ENCODE data around the gene ELK3.

ELK3 gene

GRCh38 chr12:96233168-96233567 lies 39.0 kb downstream of the ELK3 start (continued):
- TF ChIP-seq TSHZ2 (CRISPR knock-in tag; IDR thresholded peaks at IDR 0.05) (no peak), SNAI2 (CRISPR knock-in tag; IDR thresholded peaks at IDR 0.05) (no peak), ZNF565 (CRISPR knock-in tag; conservative IDR thresholded peaks at IDR 0.05; ENCODE audit: low read depth) (no peak), ZFP30 (CRISPR knock-in tag; IDR thresholded peaks at IDR 0.05) (no peak)

GRCh38 chr12:96233939-96234461 lies 39.8 kb downstream of the ELK3 start:
- ATAC-seq, result peak; percentile 64
- TF ChIP-seq PATZ1 (CRISPR knock-in tag; IDR thresholded peaks at IDR 0.05; ENCODE audit: borderline replicate concordance) (no peak), GLIS3 (CRISPR knock-in tag; IDR thresholded peaks at IDR 0.05) (no peak), CSDC2 (CRISPR knock-in tag; IDR thresholded peaks at IDR 0.05) (no peak), ISL1 (CRISPR knock-in tag; IDR thresholded peaks at IDR 0.05) (no peak)

GRCh38 chr12:96234591-96235483 lies 40.7 kb downstream of the ELK3 start:
- ATAC-seq, result no peak
- no peak for TF ChIP-seq ISL1 (CRISPR knock-in tag; IDR thresholded peaks at IDR 0.05)
- TF ChIP-seq CSRNP3 (CRISPR knock-in tag; IDR thresholded peaks at IDR 0.05), result no peak
- no peak for TF ChIP-seq ESRRG (CRISPR knock-in tag; IDR thresholded peaks at IDR 0.05)
- no peak for TF ChIP-seq ZFP3 (CRISPR knock-in tag; IDR thresholded peaks at IDR 0.05)
- TF ChIP-seq ARNTL (CRISPR knock-in tag; IDR thresholded peaks at IDR 0.05; ENCODE audit: borderline replicate concordance, low read depth), result no peak
- TF ChIP-seq CSDC2 (CRISPR knock-in tag; IDR thresholded peaks at IDR 0.05), result no peak
- no peak for TF ChIP-seq PPARA (CRISPR knock-in tag; IDR thresholded peaks at IDR 0.05; ENCODE audit: borderline replicate concordance)
- no peak for TF ChIP-seq GLIS3 (CRISPR knock-in tag; IDR thresholded peaks at IDR 0.05)
- TF ChIP-seq ZFP30 (CRISPR knock-in tag; IDR thresholded peaks at IDR 0.05), result no peak
- TF ChIP-seq TOX (CRISPR knock-in tag; IDR thresholded peaks at IDR 0.05; ENCODE audit: borderline replicate concordance), result no peak
- no peak for TF ChIP-seq RARB (CRISPR knock-in tag; IDR thresholded peaks at IDR 0.05)
- TF ChIP-seq ZNF565 (CRISPR knock-in tag; conservative IDR thresholded peaks at IDR 0.05; ENCODE audit: low read depth), result no peak
- no peak for TF ChIP-seq BACH2 (CRISPR knock-in tag; IDR thresholded peaks at IDR 0.05; ENCODE audit: borderline replicate concordance)
- no peak for TF ChIP-seq POU6F1 (CRISPR knock-in tag; IDR thresholded peaks at IDR 0.05; ENCODE audit: borderline replicate concordance, low read depth)
- TF ChIP-seq SNAI2 (CRISPR knock-in tag; IDR thresholded peaks at IDR 0.05), result no peak
- no peak for TF ChIP-seq ZNF8 (CRISPR knock-in tag; IDR thresholded peaks at IDR 0.05)
- no peak for TF ChIP-seq CREB5 (CRISPR knock-in tag; IDR thresholded peaks at IDR 0.05; ENCODE audit: low read depth)
- no peak for TF ChIP-seq ZC3H10 (CRISPR knock-in tag; IDR thresholded peaks at IDR 0.05)
